A673 (cell line): Measurements from ENCODE around the gene TBL1X.

Source experiments
- EZH2 ChIP-seq: fragments of 200-600 bp; sonication (generic); IDR thresholded peaks from 2 replicates; pipeline ENCODE4 v1.6.1; 2017; ENCODE audit warnings: borderline replicate concordance, low read depth, mild to moderate bottlenecking, mixed read lengths, antibody characterized with exemption, low read length; ENCODE audit not compliant: poor library complexity, severe bottlenecking
- TF ChIP-seq, protein P1 (sequence below): fragments of 300-800, 200-600 bp; sonication (generic); conservative IDR thresholded peaks from 2 replicates; pipeline ENCODE4 v1.5.1; 2017; ENCODE audit warnings: low read depth, mild to moderate bottlenecking, antibody characterized with exemption, low read length, moderate library complexity, mixed read lengths

DNA sequence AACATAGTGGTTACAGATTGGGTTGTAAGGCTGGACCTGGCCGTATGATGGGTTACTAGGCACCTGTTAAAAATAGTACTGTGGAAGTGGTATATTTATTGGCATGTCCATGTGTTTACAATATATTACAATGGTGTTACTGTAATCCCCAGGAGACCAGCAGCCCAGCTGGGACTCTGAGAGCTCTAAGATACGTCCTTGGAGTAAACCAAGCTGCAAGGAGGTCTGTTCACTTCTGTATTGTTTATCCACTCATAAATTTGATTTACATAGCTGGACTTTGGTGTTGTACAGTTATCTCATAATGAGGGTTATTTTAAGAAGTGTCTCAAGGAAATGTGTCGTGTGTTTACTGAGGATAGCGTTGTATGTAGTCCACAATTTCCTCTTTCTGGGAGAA, 93.8 kb downstream of the TBL1X start:
- TF ChIP-seq, protein P1, sequence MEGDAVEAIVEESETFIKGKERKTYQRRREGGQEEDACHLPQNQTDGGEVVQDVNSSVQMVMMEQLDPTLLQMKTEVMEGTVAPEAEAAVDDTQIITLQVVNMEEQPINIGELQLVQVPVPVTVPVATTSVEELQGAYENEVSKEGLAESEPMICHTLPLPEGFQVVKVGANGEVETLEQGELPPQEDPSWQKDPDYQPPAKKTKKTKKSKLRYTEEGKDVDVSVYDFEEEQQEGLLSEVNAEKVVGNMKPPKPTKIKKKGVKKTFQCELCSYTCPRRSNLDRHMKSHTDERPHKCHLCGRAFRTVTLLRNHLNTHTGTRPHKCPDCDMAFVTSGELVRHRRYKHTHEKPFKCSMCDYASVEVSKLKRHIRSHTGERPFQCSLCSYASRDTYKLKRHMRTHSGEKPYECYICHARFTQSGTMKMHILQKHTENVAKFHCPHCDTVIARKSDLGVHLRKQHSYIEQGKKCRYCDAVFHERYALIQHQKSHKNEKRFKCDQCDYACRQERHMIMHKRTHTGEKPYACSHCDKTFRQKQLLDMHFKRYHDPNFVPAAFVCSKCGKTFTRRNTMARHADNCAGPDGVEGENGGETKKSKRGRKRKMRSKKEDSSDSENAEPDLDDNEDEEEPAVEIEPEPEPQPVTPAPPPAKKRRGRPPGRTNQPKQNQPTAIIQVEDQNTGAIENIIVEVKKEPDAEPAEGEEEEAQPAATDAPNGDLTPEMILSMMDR: no peak
- TF ChIP-seq EZH2: no peak
